GM12874 (cell line): ENCODE data around the gene CTNNA2.

Source experiments
- CTCF ChIP-seq: IDR thresholded peaks from 2 replicates; pipeline ENCODE4 v1.5.1; 2011; ENCODE audit warnings: low read depth, mild to moderate bottlenecking, control low read depth, low read length, moderate library complexity; ENCODE audit not compliant: insufficient read depth

The CTNNA2 gene

GRCh38 chr2:79985145-79985544 lies 472.3 kb downstream of the CTNNA2 start:
- no peak for TF ChIP-seq CTCF

DNA sequence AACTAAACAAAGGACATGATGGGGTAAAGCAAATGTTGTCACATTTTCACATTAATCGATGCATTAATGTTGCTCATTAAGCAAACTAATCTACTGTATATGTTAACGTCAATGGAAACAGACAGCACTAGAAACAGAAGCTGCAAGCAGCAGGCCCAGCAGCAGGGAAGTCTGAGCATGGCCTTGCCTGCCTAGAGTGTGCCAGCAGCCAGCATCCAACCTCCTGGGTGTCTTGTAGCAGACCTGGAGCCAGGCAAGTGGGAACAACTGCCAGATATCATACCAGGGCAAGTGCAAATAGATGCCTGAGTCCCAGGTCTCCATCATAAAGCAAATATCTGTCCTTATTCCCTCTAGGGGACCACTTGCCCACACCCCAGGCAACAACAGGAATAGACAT lies 472.7 kb downstream of the CTNNA2 start:
- no peak for TF ChIP-seq CTCF

- no peak for TF ChIP-seq CTCF
Observed at GRCh38 chr2:79993144-79993543, 480.3 kb downstream of the CTNNA2 start.

DNA sequence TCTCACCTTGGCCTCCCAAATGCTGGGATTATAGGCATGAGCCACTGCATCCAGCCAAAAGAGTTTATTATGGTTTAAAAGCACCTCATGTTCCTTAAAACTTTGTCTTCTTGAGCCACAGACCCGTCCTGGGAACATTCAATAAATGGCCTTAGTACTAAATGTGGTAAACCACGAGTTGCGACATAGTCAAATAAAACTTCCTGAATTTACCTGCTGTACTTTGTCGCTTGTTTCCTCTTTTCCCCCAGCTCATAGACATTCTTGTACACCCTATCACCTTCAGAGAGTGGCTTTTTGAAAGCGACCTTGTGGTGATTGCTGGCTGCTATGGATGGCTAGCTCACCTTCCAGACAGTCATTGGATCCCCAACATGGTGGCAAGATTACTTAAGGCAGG lies 481.3 kb downstream of the CTNNA2 start:
- TF ChIP-seq CTCF = no peak

DNA sequence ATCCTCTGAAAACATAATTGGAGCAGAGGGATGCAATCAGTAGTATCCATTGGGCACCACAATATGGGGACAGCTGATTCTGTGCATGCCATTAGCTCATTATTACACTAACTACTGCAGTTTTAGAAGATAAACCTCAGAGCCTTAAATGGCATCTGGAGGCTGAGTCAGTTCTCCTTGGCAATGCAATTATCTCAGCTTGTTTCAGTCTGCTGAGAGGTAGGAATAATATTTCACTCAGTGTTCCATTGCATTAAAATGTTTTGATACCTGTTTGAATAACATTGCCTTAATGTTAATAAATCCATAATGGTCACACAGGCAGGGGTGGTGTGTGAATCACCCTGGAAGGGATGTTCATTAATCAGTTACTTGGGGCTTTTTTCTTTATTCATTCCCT lies 482.1 kb downstream of the CTNNA2 start:
- TF ChIP-seq CTCF = no peak

DNA sequence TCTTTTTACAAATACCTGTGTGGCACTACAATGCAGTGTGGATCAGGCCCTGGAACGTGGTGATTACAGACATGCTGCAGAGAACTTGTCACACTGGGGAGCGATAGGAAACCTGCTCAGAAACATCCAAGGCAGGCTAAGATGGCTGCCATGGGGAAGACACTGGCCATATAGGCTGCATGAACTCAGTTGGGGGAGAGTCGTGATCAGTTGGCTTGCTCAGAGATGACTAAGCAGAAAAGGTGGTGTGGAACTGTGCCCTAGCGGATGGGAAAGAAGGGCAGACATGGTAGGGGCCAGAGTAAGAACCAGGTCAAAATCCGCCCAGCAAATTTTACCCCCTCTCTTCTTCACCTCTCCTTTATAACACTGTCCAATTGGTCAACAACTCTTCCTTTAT lies 483.9 kb downstream of the CTNNA2 start:
- TF ChIP-seq CTCF = no peak

DNA sequence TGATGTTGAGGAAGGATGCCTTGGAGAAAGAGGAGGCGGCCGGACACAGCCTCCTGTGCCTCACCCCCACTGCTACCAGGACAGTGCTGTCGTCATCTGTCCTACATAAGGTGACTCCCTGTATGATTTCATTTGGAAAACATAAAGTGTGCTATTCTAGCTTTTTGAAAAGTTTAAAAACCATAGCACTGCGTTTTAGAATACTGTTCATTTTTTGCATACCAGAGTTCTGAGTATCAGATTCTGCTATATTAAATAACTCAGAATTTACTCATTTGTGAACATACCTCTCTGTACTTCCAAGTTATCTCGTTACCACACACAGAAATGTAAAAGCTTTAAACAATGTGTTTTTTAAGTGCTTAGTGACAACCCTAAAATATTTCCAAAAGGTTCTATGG lies 488.9 kb downstream of the CTNNA2 start:
- TF ChIP-seq CTCF = no peak

DNA sequence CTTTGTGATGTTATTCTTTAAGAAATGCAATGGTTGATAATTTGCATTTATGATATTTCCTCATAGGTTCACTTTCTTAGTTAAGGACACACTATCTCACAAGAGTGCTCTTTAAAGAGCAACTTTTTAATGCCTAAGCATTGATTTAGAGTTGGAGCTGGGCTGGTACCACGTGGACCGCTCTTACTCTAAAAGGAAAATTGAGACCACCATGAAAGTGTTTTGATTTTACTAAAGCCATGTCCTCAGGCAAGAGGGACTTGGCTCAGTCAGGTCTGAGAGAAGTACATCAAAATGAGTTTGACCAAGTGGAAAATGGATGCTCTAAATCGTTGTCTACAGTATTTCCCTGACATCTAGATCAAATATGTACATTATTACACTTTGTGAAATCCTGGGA lies 489.3 kb downstream of the CTNNA2 start:
- no peak for TF ChIP-seq CTCF
